Measurements from ENCODE around the gene TXLNB. TPM values are rescaled to one million over a fixed set of nuclear protein-coding genes. Genes with fewer than 3 reads are reported as not detected.

The TXLNB gene
- total and polyA plus RNA-seq, 2 of the 13 experiments (the other 11 are each of a cell fraction or from before 2014, with no cell fraction given) = not detected

- Histone ChIP-seq H3K27me3 (ENCODE audit: control insufficient read depth in 1 of 2, insufficient read depth in 2 of 2, low read length in 2 of 2) (peaks cover 1 to 4% of the 10 kb centered on the region in 2 experiments; a peak in 2 of 5 replicates), H3K9me3 (ENCODE audit: low read length) (no peaks in the 10 kb centered on the region), H3K36me3 (replicated peaks in 1 of 2; ENCODE audit: control insufficient read depth in 1 of 2, insufficient read depth in 2 of 2, low read length in 2 of 2) (no peaks in the 10 kb centered on the region), H4K20me1 (ENCODE audit: insufficient read depth, low read length) (no peaks in the 10 kb centered on the region), H2AFZ (ENCODE audit: low read length) (no peak overlapping the region), H3K9ac (ENCODE audit: insufficient read depth, low read depth, low read length) (no peak overlapping the region), H3K4me1 (ENCODE audit: insufficient read depth, low read length) (no peaks in the 10 kb centered on the region), H3K79me2 (ENCODE audit: insufficient read depth, low read length) (no peaks in the 10 kb centered on the region), H3K27ac (ENCODE audit: extremely low read length, insufficient read depth, low read length) (no peak overlapping the region), H3K4me3 (replicated peaks in 1 of 3; ENCODE audit: insufficient read depth in 1 of 3, low read depth in 2 of 3, low read length in 3 of 3) (no peak overlapping the region), H3K4me2 (ENCODE audit: low read depth, low read length) (no peak overlapping the region)
- CTCF ChIA-PET (ENCODE audit: low intra/inter-chr PET ratio, low total read pairs) = no interaction called here
- in situ Hi-C loops (cut with HindIII; ENCODE audit: extremely low pct_ligation_motif_present, low pct_unique_long_range_greater_than_20kb) = no loop called here
- WGBS (ENCODE audit: low lambda C conversion rate) = 24% methylated on average over 2 of the region's 2 CpGs
- ATAC-seq = no peak
- FAIRE-seq = no peak
- no TSS peak for BruUV-seq (replicated peaks)
- intact Hi-C loops (cut with micrococcal nuclease; ENCODE audit: unreplicated experiment) = no loop called here
- POLR2A ChIA-PET = no interaction called here
- no peak for DNase-seq (ENCODE audit: low spot score)
- TF ChIP-seq, protein P1, sequence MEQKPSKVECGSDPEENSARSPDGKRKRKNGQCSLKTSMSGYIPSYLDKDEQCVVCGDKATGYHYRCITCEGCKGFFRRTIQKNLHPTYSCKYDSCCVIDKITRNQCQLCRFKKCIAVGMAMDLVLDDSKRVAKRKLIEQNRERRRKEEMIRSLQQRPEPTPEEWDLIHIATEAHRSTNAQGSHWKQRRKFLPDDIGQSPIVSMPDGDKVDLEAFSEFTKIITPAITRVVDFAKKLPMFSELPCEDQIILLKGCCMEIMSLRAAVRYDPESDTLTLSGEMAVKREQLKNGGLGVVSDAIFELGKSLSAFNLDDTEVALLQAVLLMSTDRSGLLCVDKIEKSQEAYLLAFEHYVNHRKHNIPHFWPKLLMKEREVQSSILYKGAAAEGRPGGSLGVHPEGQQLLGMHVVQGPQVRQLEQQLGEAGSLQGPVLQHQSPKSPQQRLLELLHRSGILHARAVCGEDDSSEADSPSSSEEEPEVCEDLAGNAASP (CRISPR knock-in tag; IDR thresholded peaks at IDR 0.05; ENCODE audit: borderline replicate concordance) = no peak
- TF ChIP-seq, protein P2, sequence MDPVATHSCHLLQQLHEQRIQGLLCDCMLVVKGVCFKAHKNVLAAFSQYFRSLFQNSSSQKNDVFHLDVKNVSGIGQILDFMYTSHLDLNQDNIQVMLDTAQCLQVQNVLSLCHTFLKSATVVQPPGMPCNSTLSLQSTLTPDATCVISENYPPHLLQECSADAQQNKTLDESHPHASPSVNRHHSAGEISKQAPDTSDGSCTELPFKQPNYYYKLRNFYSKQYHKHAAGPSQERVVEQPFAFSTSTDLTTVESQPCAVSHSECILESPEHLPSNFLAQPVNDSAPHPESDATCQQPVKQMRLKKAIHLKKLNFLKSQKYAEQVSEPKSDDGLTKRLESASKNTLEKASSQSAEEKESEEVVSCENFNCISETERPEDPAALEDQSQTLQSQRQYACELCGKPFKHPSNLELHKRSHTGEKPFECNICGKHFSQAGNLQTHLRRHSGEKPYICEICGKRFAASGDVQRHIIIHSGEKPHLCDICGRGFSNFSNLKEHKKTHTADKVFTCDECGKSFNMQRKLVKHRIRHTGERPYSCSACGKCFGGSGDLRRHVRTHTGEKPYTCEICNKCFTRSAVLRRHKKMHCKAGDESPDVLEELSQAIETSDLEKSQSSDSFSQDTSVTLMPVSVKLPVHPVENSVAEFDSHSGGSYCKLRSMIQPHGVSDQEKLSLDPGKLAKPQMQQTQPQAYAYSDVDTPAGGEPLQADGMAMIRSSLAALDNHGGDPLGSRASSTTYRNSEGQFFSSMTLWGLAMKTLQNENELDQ (CRISPR knock-in tag; IDR thresholded peaks at IDR 0.05; ENCODE audit: borderline replicate concordance) = no peak
- TF ChIP-seq ZNF512 (CRISPR knock-in tag; IDR thresholded peaks at IDR 0.05) = no peak
- TF ChIP-seq ZFP62 (CRISPR knock-in tag; IDR thresholded peaks at IDR 0.05) = no peak
- no peak for TF ChIP-seq TCF7 (IDR thresholded peaks at IDR 0.05; ENCODE audit: low read depth)
- no peak for TF ChIP-seq FUBP1 (CRISPR knock-in tag; IDR thresholded peaks at IDR 0.05; ENCODE audit: borderline replicate concordance)
- no peak for TF ChIP-seq SETDB1 (CRISPR knock-in tag; IDR thresholded peaks at IDR 0.05; ENCODE audit: borderline replicate concordance)
- TF ChIP-seq ETV5 (CRISPR knock-in tag; IDR thresholded peaks at IDR 0.05; ENCODE audit: borderline replicate concordance) = no peak
- no peak for TF ChIP-seq NCOA5 (CRISPR knock-in tag; IDR thresholded peaks at IDR 0.05)
- no peak for TF ChIP-seq SMARCE1 (IDR thresholded peaks at IDR 0.05; ENCODE audit: borderline replicate concordance)
- TF ChIP-seq LRRFIP1 (CRISPR knock-in tag; conservative IDR thresholded peaks at IDR 0.05) = no peak
- no peak for TF ChIP-seq ZFP1 (CRISPR knock-in tag; IDR thresholded peaks at IDR 0.05)
Observed at GRCh38 chr6:139240161-139241010, 51.4 kb downstream of the TXLNB start.

All from HepG2 (cell line).